Common myeloid progenitor, CD34-positive (primary cell): Measurements from ENCODE around the gene MMRN1.

Experiments
- CTCF ChIA-PET: fragments of 350-600 bp; sonication (Branson Sonifier 250); formaldehyde crosslinking; loops from one replicate; lab custom pipeline; 2021; ENCODE audit warnings: antibody characterized with exemption; lab: Charles Lee
- POLR2A ChIA-PET: fragments of 350-600 bp; sonication (Branson Sonifier 250); formaldehyde crosslinking; loops from one replicate; lab custom pipeline; 2021; ENCODE audit warnings: antibody characterized with exemption; lab: Charles Lee
- DNase-seq, 3 donors: peaks; one replicate each; pipeline versions ENCODE4 v3.0.0 to v3.0.0-alpha.2; 2013
- H3K27ac ChIP-seq, 2 experiments: 1 replicate in 1 of 2; 2 replicates in 1 of 2; pipeline ENCODE4 v1.7.0; 2013; ENCODE audit warnings: inconsistent platforms in 2 of 2, low read length in 2 of 2, mild to moderate bottlenecking in 2 of 2, low read depth in 1 of 2, moderate library complexity in 1 of 2; ENCODE audit not compliant: severe bottlenecking in 2 of 2, insufficient read depth in 1 of 2, poor library complexity in 1 of 2
- H3K27me3 ChIP-seq, 5 experiments: replicated peaks in 2 of 5; 1 replicate in 3 of 5; 2 replicates in 2 of 5; pipeline versions ENCODE4 v1.6.1 to v1.7.0; 2013; ENCODE audit warnings: low read length in 4 of 5, mild to moderate bottlenecking in 2 of 5, moderate library complexity in 2 of 5, inconsistent platforms in 1 of 5; ENCODE audit not compliant: insufficient read depth in 5 of 5, control insufficient read depth in 4 of 5
- H3K36me3 ChIP-seq, 4 experiments: 1 replicate in 2 of 4; 2 replicates in 2 of 4; pipeline versions ENCODE4 v1.6.1 to v1.7.0; 2013; ENCODE audit warnings: low read length in 3 of 4, control low read depth in 1 of 4, mild to moderate bottlenecking in 1 of 4; ENCODE audit not compliant: control insufficient read depth in 4 of 4, insufficient read depth in 4 of 4
- H3K4me1 ChIP-seq, 4 experiments: 1 replicate in 3 of 4; 2 replicates in 1 of 4; pipeline versions ENCODE4 v1.6.1 to v1.7.1; 2013; ENCODE audit warnings: low read length in 3 of 4, mild to moderate bottlenecking in 3 of 4, control low read depth in 1 of 4, inconsistent platforms in 1 of 4, moderate library complexity in 1 of 4; ENCODE audit not compliant: control insufficient read depth in 4 of 4, insufficient read depth in 4 of 4; ENCODE audit errors: control extremely low read depth in 1 of 4
- H3K4me3 ChIP-seq, 7 experiments: 1 replicate in 4 of 7; 2 replicates in 3 of 7; pipeline versions ENCODE4 v1.5.1 to v1.7.0; 2013; ENCODE audit warnings: mild to moderate bottlenecking in 7 of 7, low read length in 6 of 7, moderate library complexity in 6 of 7, inconsistent platforms in 2 of 7, low read depth in 2 of 7, control low read depth in 1 of 7; ENCODE audit not compliant: insufficient read depth in 4 of 7, control insufficient read depth in 1 of 7; ENCODE audit errors: extremely low read depth in 1 of 7
- H3K9me3 ChIP-seq, 5 experiments: 1 replicate in 4 of 5; 2 replicates in 1 of 5; pipeline versions ENCODE4 v1.6.1 to v1.7.1; 2013; ENCODE audit warnings: low read length in 4 of 5, mild to moderate bottlenecking in 2 of 5, inconsistent platforms in 1 of 5, low read depth in 1 of 5, moderate library complexity in 1 of 5; ENCODE audit not compliant: control insufficient read depth in 4 of 5, insufficient read depth in 2 of 5; ENCODE audit errors: control extremely low read depth in 1 of 5
- WGBS: methylation state at CpG from one replicate; pipeline ENCODE4 v1.1.5; 2013; ENCODE audit not compliant: insufficient coverage; 5-methylcytosine and 5-hydroxymethylcytosine counted together

MMRN1 gene

GRCh38 chr4:89952458-89952857 is 57.8 kb downstream of the MMRN1 start:
- Histone ChIP-seq H3K27ac (no peak overlapping the region), H3K9me3 (no peaks in the 10 kb centered on the region), H3K36me3 (peaks cover 0 to 19% (median 4%) of the 10 kb centered on the region in 4 experiments), H3K4me1 (peaks cover 0 to 18% (median 7%) of the 10 kb centered on the region in 4 experiments), H3K27me3 (no peaks in the 10 kb centered on the region), H3K4me3 (no peak overlapping the region)
- ChIA-PET POLR2A (no interaction called here), CTCF (no interaction called here)
- 100% methylated on average over 2 of the region's 3 CpGs for WGBS
- no peak for DNase-seq

- Histone ChIP-seq H3K27ac (no peak overlapping the region), H3K4me3 (no peak overlapping the region), H3K9me3 (no peaks in the 10 kb centered on the region), H3K36me3 (peaks cover 0 to 19% (median 4%) of the 10 kb centered on the region in 4 experiments), H3K27me3 (no peaks in the 10 kb centered on the region), H3K4me1 (peaks cover 0 to 18% (median 7%) of the 10 kb centered on the region in 4 experiments)
- DNase-seq: peak; percentile 14 to 85 (median 70)
- WGBS: 93% methylated on average over 6 of the region's 13 CpGs
- POLR2A ChIA-PET: no interaction called here
- CTCF ChIA-PET: no interaction called here
These were observed 60.4 kb downstream of the MMRN1 start for GRCh38 chr4:89954906-89955695.

GRCh38 chr4:89957046-89957926 is 62.6 kb downstream of the MMRN1 start:
- H3K4me1 ChIP-seq: peaks cover 0 to 18% (median 7%) of the 10 kb centered on the region in 4 experiments
- H3K36me3 ChIP-seq: peaks cover 0 to 14% (median 1%) of the 10 kb centered on the region in 4 experiments
- DNase-seq: peak in 1 of 3 donors; percentile 8
- WGBS: no CpG with 5 or more reads among the region's 4 CpGs
- no peak overlapping the region for H3K4me3 ChIP-seq
- H3K9me3 ChIP-seq: no peaks in the 10 kb centered on the region
- POLR2A ChIA-PET: no interaction called here
- H3K27ac ChIP-seq: no peak overlapping the region
- CTCF ChIA-PET: interaction anchor here (1.3 kb wide), 1 partner anchor 39 kb away, joined by 3 read pairs; no protein-coding TSS in a partner anchor
- no peaks in the 10 kb centered on the region for H3K27me3 ChIP-seq

- ChIA-PET CTCF (interaction anchor here (0.8 kb wide), 1 partner anchor 308 kb away, joined by 3 read pairs; no protein-coding TSS in a partner anchor), POLR2A (no interaction called here)
- Histone ChIP-seq H3K9me3 (no peaks in the 10 kb centered on the region), H3K27ac (no peak overlapping the region), H3K27me3 (no peaks in the 10 kb centered on the region), H3K4me3 (no peak overlapping the region), H3K36me3 (no peaks in the 10 kb centered on the region), H3K4me1 (no peaks in the 10 kb centered on the region)
- no CpG with 5 or more reads among the region's 2 CpGs for WGBS
- DNase-seq: no peak
These were observed 87.2 kb downstream of the MMRN1 start for GRCh38 chr4:89981789-89982334.

GRCh38 chr4:89988268-89988667 is 93.6 kb downstream of the MMRN1 start:
- WGBS: no CpG with 5 or more reads among the region's 2 CpGs
- no peak for DNase-seq
- H3K27me3 ChIP-seq: no peaks in the 10 kb centered on the region
- POLR2A ChIA-PET: no interaction called here
- H3K27ac ChIP-seq: no peak overlapping the region
- H3K9me3 ChIP-seq: peaks cover 0 to 1% (median 0%) of the 10 kb centered on the region in 5 experiments
- H3K4me3 ChIP-seq: no peak overlapping the region
- H3K4me1 ChIP-seq: no peaks in the 10 kb centered on the region
- H3K36me3 ChIP-seq: no peaks in the 10 kb centered on the region
- CTCF ChIA-PET: no interaction called here

- Histone ChIP-seq H3K4me1 (no peaks in the 10 kb centered on the region), H3K4me3 (no peak overlapping the region), H3K36me3 (no peaks in the 10 kb centered on the region), H3K27ac (no peak overlapping the region), H3K9me3 (peaks cover 0 to 1% (median 0%) of the 10 kb centered on the region in 5 experiments), H3K27me3 (peaks cover 0 to 1% (median 0%) of the 10 kb centered on the region in 5 experiments)
- DNase-seq: no peak
- WGBS: 100% methylated on average over 1 of the region's 1 CpG
- ChIA-PET POLR2A (no interaction called here), CTCF (no interaction called here)
These were observed 98.1 kb downstream of the MMRN1 start for GRCh38 chr4:89992744-89993143.
